HG02943 (cell line): Measurements from ENCODE around the gene EFNA1.
"Not testable (repeated sequence)": the region's sequence is repeated elsewhere in the genome, so short reads cannot be mapped to it uniquely, and the experiment has no call there.

Experiments used
- ATAC-seq: cut with Tn5 transposase; IDR thresholded peaks from one replicate; pipeline ENCODE4 v1.9.1; 2021; ENCODE audit warnings: mild to moderate bottlenecking, low read depth, moderate library complexity; ENCODE audit not compliant: unreplicated experiment

The EFNA1 gene

DNA sequence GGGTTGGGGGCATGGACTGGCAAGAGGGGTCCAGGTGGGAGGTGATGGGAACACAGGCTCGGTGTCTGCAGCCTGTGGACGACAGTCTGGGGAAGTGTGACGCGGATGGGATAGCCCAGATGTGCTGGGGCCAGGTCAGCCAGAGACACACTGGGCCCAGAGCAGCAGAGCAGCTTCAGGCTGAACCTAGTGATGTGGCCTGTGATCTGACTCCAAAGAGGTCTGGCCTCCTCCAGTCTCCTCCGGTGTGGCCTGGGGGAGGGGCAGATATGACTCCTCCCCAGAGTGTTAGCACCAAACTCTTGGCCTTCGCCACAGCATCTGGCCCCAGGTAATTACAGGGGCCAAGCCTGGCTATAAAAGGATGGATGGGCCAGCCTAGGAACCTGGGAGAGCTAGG lies 35.5 kb upstream of the EFNA1 start:
- no peak for ATAC-seq

- ATAC-seq: no peak
Observed at GRCh38 chr1:155092641-155093040, 35.0 kb upstream of the EFNA1 start.

- ATAC-seq: no peak
Observed at GRCh38 chr1:155093911-155094621, 33.6 kb upstream of the EFNA1 start.

DNA sequence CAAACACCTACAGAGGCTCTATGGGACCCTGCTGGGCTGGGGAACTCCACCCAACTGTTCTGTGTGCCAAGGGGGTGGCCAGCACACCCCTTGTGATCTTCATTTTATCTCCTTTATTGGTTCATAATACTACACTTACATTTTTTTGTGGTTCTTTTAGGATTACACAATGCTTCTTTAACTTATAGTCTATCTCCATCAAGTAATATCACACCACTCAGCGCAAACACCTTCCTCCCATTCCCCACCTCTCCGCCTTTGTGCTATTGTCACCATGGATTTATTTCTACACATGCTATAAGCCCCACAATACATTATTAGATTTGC lies 33.1 kb upstream of the EFNA1 start:
- ATAC-seq: no peak

GRCh38 chr1:155099331-155099730 lies 28.3 kb upstream of the EFNA1 start:
- ATAC-seq: no peak

- no peak for ATAC-seq
Observed at GRCh38 chr1:155103325-155103724, 24.4 kb upstream of the EFNA1 start.

- ATAC-seq: no peak
Observed at GRCh38 chr1:155104605-155105534, 22.8 kb upstream of the EFNA1 start.

DNA sequence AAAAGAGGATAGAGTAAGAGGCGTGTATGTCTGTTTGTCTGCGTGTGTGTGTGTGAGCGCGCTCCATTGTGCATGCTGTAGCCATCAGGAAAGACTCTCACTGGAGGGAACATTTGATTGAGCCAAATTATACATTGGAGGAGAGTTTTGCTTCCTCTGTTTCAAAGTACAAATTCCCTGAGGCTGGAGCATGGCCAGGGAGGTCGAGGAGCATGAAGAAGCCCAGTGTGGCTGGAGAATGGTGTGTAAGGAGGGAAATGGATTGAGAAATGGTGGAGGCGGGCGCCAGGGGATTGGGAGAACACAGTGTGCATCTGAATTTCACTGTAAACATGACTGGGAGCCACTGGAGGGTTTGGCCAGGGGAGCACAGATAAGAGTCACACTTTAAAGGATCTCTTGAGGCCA lies 22.1 kb upstream of the EFNA1 start:
- ATAC-seq: no peak

- no peak for ATAC-seq
Observed at GRCh38 chr1:155106862-155107261, 20.8 kb upstream of the EFNA1 start.

- no peak for ATAC-seq
Observed at GRCh38 chr1:155107309-155108264, 20.1 kb upstream of the EFNA1 start.

DNA sequence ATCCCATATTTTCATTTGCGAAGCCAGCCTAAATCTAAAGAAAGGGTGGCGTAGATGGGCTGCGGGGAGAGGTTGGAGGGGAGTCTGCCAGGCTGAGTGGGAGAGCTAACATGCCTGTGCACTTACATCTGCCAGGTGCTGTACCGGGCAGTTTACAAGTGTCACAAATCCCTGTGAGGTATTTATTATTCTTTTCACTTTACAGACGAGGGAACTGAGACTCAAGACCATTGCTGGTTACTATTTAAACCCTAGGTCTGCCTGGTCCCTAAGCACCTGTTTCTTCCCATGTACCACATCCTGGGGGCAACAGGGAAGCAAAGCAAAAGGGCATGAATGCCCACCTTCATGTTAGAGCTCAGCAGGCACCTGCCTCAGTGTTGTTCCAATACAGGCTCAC lies 19.4 kb upstream of the EFNA1 start:
- ATAC-seq: no peak

DNA sequence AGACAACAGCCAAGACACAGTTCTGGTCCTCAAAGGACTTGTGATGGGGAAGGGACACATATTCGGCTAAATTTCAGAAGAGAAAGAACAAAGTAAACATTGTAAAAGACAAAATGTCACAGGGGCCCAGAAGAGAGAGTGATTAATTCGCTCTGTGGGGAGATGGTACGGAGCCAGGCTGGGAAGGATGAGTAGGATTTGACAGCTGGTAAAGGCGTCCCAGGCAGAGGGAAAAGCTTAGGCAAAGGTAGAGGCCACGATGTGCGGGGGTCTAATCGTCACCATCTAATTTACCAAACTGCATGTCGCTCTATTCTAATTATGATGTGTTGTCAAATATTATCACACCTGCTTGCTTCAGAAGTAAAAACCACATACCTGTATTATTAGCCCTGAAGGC lies 17.3 kb upstream of the EFNA1 start:
- ATAC-seq: no peak

GRCh38 chr1:155110826-155111225 lies 16.9 kb upstream of the EFNA1 start:
- no peak for ATAC-seq

- no peak for ATAC-seq
Observed at GRCh38 chr1:155113450-155113980, 14.2 kb upstream of the EFNA1 start.

DNA sequence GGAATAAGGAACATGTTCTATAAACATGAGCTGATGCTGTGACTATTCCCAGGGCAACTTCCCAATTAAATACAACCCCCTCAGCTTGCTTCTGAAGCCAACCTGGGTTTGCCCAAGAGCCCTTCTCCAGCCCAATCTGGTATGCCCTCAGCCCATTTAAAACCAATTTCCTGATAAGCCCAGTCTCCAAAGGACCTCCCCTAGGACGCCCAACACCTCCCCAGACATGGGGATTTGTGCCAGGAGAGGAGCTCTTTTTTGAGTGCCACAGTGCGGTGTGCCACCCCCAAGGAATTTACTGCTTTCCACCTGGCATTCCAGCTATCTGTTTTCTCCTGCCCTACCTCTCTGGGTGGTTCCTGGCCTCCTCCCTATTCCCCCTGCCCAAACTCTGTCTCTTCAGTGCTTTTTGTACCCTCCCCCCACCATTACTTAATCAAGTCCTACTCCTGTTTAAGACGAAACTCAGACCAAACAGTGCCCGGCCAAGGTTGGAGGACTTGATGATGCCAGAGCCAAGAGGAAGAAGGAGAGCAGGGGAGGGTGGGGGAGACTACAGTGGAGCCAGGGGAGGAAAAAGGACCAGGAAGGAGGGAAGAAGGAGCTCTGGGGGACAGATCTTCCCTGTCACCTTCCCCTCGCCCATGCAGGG lies 11.4 kb upstream of the EFNA1 start:
- ATAC-seq: no peak

GRCh38 chr1:155117610-155118009 lies 10.1 kb upstream of the EFNA1 start:
- no peak for ATAC-seq

- not testable (repeated sequence) for ATAC-seq
Observed at GRCh38 chr1:155118090-155118489, 9.6 kb upstream of the EFNA1 start.

DNA sequence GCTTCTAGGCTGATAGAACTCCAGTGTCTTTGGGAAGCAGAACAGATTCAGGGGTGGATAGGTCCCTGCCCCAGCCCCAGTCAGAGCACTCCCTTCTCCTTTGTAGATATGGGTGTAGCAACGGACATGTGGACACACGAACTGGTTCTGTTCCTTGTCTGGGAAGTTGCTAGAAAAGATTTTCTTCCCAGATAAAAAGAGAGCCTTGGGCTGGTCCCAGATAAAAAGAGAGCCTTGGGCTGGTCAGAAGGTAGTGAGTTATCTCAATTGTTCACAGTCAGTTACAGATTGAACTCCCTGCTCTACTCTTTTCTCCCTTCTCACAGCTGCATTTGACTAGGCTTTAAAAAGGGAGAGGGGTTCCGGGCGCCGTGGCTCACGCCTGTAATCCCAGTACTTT lies 7.4 kb upstream of the EFNA1 start:
- ATAC-seq: no peak

GRCh38 chr1:155121249-155121648 lies 6.4 kb upstream of the EFNA1 start:
- no peak for ATAC-seq

DNA sequence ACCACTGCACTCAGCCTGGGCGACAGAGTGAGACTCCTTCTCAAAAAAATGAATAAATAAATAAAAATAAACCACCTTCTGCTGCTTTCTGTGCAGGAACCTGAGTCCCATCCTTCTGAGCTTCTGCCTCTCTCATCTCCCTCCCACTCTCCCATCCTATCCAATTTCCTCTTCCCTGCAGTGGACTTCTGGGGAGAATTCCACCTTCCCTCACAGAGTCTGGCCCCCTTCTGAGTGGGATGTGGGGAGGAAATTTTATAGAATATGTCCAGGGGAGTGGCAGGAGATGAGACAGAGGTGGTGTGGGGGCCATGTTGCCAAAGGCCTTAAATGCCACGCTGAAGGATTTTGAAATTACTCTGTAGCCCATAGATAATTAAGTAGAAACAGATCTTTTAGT lies 5.4 kb upstream of the EFNA1 start:
- no peak for ATAC-seq
